HepG2 (cell line): ENCODE results near the gene QKI. TPM values are rescaled to one million over a fixed set of nuclear protein-coding genes. Genes with fewer than 3 reads are reported as not detected.

ENCODE experiments used
- CBFB ChIP-seq: sonication (generic); formaldehyde crosslinking; IDR thresholded peaks from 2 replicates; pipeline ENCODE4 v1.4.0; 2020; ENCODE audit warnings: missing genetic modification reagents
- DMAP1 ChIP-seq: IDR thresholded peaks from 2 replicates; pipeline ENCODE4 v1.6.1; 2016
- IRF9 ChIP-seq: sonication (generic); formaldehyde crosslinking; IDR thresholded peaks from 2 replicates; pipeline ENCODE4 v1.8.0; 2022; ENCODE audit warnings: missing genetic modification reagents, mild to moderate bottlenecking, borderline replicate concordance
- MTERF4 ChIP-seq: sonication (generic); formaldehyde crosslinking; IDR thresholded peaks from 2 replicates; pipeline ENCODE4 v1.8.0; 2023; ENCODE audit warnings: mild to moderate bottlenecking, missing genetic modification reagents
- MYC ChIP-seq: sonication (generic); formaldehyde crosslinking; IDR thresholded peaks from 2 replicates; pipeline ENCODE4 v1.9.0; 2021; ENCODE audit warnings: missing genetic modification reagents, borderline replicate concordance
- PATZ1 ChIP-seq: sonication (generic); formaldehyde crosslinking; IDR thresholded peaks from 2 replicates; pipeline ENCODE4 v1.4.0; 2020; ENCODE audit warnings: missing genetic modification reagents
- RAD21 ChIP-seq: fragments of 450-650 bp; formaldehyde crosslinking; IDR thresholded peaks from 2 replicates; pipeline ENCODE4 v1.5.0; 2020; ENCODE audit warnings: mild to moderate bottlenecking
- REST ChIP-seq, 2 experiments: IDR thresholded peaks; 2 replicates each; pipeline ENCODE4 v1.6.1; 2011 to 2012; ENCODE audit warnings: low read length in 2 of 2, borderline replicate concordance in 1 of 2, low read depth in 1 of 2, mild to moderate bottlenecking in 1 of 2, moderate library complexity in 1 of 2
- SALL1 ChIP-seq: sonication (generic); formaldehyde crosslinking; IDR thresholded peaks from 2 replicates; pipeline ENCODE4 v1.8.0; 2022; ENCODE audit warnings: mild to moderate bottlenecking, missing genetic modification reagents
- TBP ChIP-seq: sonication (generic); formaldehyde crosslinking; IDR thresholded peaks from 2 replicates; pipeline ENCODE4 v1.5.0; 2020; ENCODE audit warnings: missing genetic modification reagents
- ZBTB1 ChIP-seq: sonication (generic); formaldehyde crosslinking; IDR thresholded peaks from 2 replicates; pipeline ENCODE4 v1.4.0; 2020; ENCODE audit warnings: missing genetic modification reagents, borderline replicate concordance
- ZMYM4 ChIP-seq: sonication (generic); formaldehyde crosslinking; IDR thresholded peaks from 2 replicates; pipeline ENCODE4 v1.8.1; 2023; ENCODE audit warnings: mild to moderate bottlenecking, missing genetic modification reagents
- ZNF20 ChIP-seq: sonication (generic); formaldehyde crosslinking; IDR thresholded peaks from 2 replicates; pipeline ENCODE4 v1.4.0; 2020; ENCODE audit warnings: mild to moderate bottlenecking, moderate library complexity, missing genetic modification reagents
- ZNF331 ChIP-seq: sonication (generic); formaldehyde crosslinking; IDR thresholded peaks from 2 replicates; pipeline ENCODE4 v1.4.0; 2020; ENCODE audit warnings: missing genetic modification reagents
- ZNF512 ChIP-seq: sonication (generic); formaldehyde crosslinking; IDR thresholded peaks from 2 replicates; pipeline ENCODE4 v1.4.0; 2020; ENCODE audit warnings: mild to moderate bottlenecking, missing genetic modification reagents
- ZNF574 ChIP-seq: sonication (generic); formaldehyde crosslinking; IDR thresholded peaks from 2 replicates; pipeline ENCODE4 v1.4.0; 2020; ENCODE audit warnings: missing genetic modification reagents
- ZNF773 ChIP-seq: sonication (generic); formaldehyde crosslinking; IDR thresholded peaks from 2 replicates; pipeline ENCODE4 v1.4.0; 2020; ENCODE audit warnings: missing genetic modification reagents, borderline replicate concordance
- polyA plus RNA-seq, 8 experiments: library from polyadenylated mRNA; depleted of rRNA in 3 of 8; stranded (reverse) in 7 of 8; unstranded in 1 of 8; fragments of >200 nt; fragmentation: Illumina TruSeq in 4 of 8; extraction: Trizol in 4 of 8; gene quantifications; 2 replicates each; pipeline versions ENCODE4 v1.2.1 to v1.2.3, GENCODE V29; 2011 to 2016; ENCODE audit warnings: low read depth in 4 of 8, missing spikeins in 1 of 8, mixed read lengths in 1 of 8; ENCODE audit not compliant: insufficient read depth in 1 of 8
- total RNA-seq, 5 experiments: library from RNA; depleted of rRNA; stranded (reverse); fragments of >200 nt; fragmentation: Illumina TruSeq; extraction: Trizol; gene quantifications; 2 replicates each; pipeline ENCODE4 v1.2.3, GENCODE V29; 2016; ENCODE audit warnings: low read depth in 1 of 5

Gene QKI
- total and polyA plus RNA-seq, 2 of the 13 experiments (the other 11 are each of a cell fraction or from before 2014, with no cell fraction given): 136 to 137 TPM

- TF ChIP-seq ZMYM4 (CRISPR knock-in tag) (peak; percentile 74), PATZ1 (CRISPR knock-in tag) (peak; percentile 64), DMAP1 (peak; percentile 43; the same call in 1 of the 2 replicates), REST (IDR thresholded peaks at IDR 0.05; ENCODE audit: borderline replicate concordance in 1 of 2, low read depth in 1 of 2, low read length in 2 of 2) (no peak), SALL1 (CRISPR knock-in tag) (peak; percentile 30; the same call in 1 of the 2 replicates), CBFB (no peak), ZNF512 (CRISPR knock-in tag) (no peak), MYC (CRISPR knock-in tag) (no peak), ZNF773 (CRISPR knock-in tag) (no peak), ZNF574 (CRISPR knock-in tag) (peak; percentile 35; the same call in 1 of the 2 replicates), ZBTB1 (CRISPR knock-in tag) (no peak), TBP (CRISPR knock-in tag) (no peak), ZNF20 (CRISPR knock-in tag) (no peak), ZNF331 (CRISPR knock-in tag) (peak; percentile 78; the same call in 1 of the 2 replicates), IRF9 (CRISPR knock-in tag) (no peak), RAD21 (CRISPR knock-in tag) (no peak), MTERF4 (no peak)
These were observed 6.0 kb upstream of the QKI start (continued) for GRCh38 chr6:163408352-163408991.
